Vagina (tissue), 2 donors: ENCODE data around the gene CD36. TPM values are rescaled to one million over a fixed set of nuclear protein-coding genes. Genes with fewer than 3 reads are reported as not detected.

ENCODE experiments used
- DNase-seq, 2 donors: peaks; one replicate each; pipeline ENCODE4 v3.0.0-alpha.2; 2017; ENCODE audit errors: extremely low spot score in 2 of 2
- H3K27ac ChIP-seq: fragments of 200-600 bp; sonication (generic); one replicate; pipeline ENCODE4 v1.5.1; 2019
- H3K27me3 ChIP-seq: fragments of 200-600 bp; sonication (generic); one replicate; pipeline ENCODE4 v1.5.1; 2019
- H3K36me3 ChIP-seq, 2 donors: fragments of 200-600 bp; sonication (generic); one replicate each; pipeline ENCODE4 v1.5.1; 2017 to 2019
- H3K4me1 ChIP-seq: fragments of 200-600 bp; sonication (generic); one replicate; pipeline ENCODE4 v1.5.1; 2019
- H3K4me3 ChIP-seq, 2 donors: fragments of 200-600 bp; sonication (generic); 1 replicate in 1 of 2; 2 replicates in 1 of 2; pipeline ENCODE4 v1.5.1; 2016 to 2019
- H3K9me3 ChIP-seq: fragments of 200-600 bp; sonication (generic); one replicate; pipeline ENCODE4 v1.5.1; 2019
- CTCF ChIP-seq, 3 experiments: fragments of 450-650 bp in 2 of 3; fragments of 200-600 bp in 1 of 3; sonication (generic) in 1 of 3; IDR thresholded peaks; one replicate each; pipeline ENCODE4 v1.5.1; 2017 to 2019; ENCODE audit warnings: antibody characterized with exemption in 3 of 3, mild to moderate bottlenecking in 2 of 3, moderate library complexity in 2 of 3
- POLR2A ChIP-seq, 2 donors: fragments of 450-650 bp; IDR thresholded peaks; one replicate each; pipeline ENCODE4 v1.6.1; 2017; ENCODE audit warnings: antibody characterized with exemption in 2 of 2, mild to moderate bottlenecking in 2 of 2, moderate library complexity in 2 of 2
- POLR2AphosphoS5 ChIP-seq, 2 donors: sonication (generic); formaldehyde crosslinking; IDR thresholded peaks; one replicate each; pipeline ENCODE4 v1.9.0; 2017; ENCODE audit warnings: antibody characterized with exemption in 2 of 2, mild to moderate bottlenecking in 2 of 2, low read depth in 1 of 2; ENCODE audit not compliant: insufficient read depth in 1 of 2
- intact Hi-C: fragments of 100-400 bp; cut with DNase I; formaldehyde crosslinking; loops from one replicate; pipeline ENCODE4 v1.15.1; 2023
- total RNA-seq: library from RNA; depleted of rRNA; stranded (reverse); fragments of >200 nt; gene quantifications from one replicate; pipeline ENCODE4 v1.2.3, GENCODE V29; 2016

The CD36 gene
- total RNA-seq, 1 donor from 2014 or later: 102 TPM

- H3K27ac ChIP-seq: no peak overlapping the region
- DNase-seq: no peak
- H3K4me1 ChIP-seq: no peaks in the 10 kb centered on the region
- intact Hi-C loops: loop anchor here (5.0 kb wide), 1 partner anchor 764 kb away; no protein-coding TSS in a partner anchor
- no peaks in the 10 kb centered on the region for H3K9me3 ChIP-seq
- H3K27me3 ChIP-seq: no peaks in the 10 kb centered on the region
- no peaks in the 10 kb centered on the region for H3K36me3 ChIP-seq
- no peak overlapping the region for H3K4me3 ChIP-seq
- TF ChIP-seq CTCF (IDR thresholded peaks at IDR 0.05) (no peak), POLR2A (IDR thresholded peaks at IDR 0.05) (no peak), POLR2AphosphoS5 (IDR thresholded peaks at IDR 0.05; ENCODE audit: insufficient read depth in 1 of 2, low read depth in 1 of 2) (no peak)
Observed at GRCh38 chr7:80703272-80703671, 64.8 kb downstream of the CD36 start.

- Histone ChIP-seq H3K4me3 (no peak overlapping the region), H3K9me3 (no peaks in the 10 kb centered on the region), H3K27ac (no peak overlapping the region), H3K27me3 (no peaks in the 10 kb centered on the region), H3K4me1 (no peaks in the 10 kb centered on the region), H3K36me3 (no peaks in the 10 kb centered on the region)
- intact Hi-C loops: no loop called here
- no peak for DNase-seq
- no peak for TF ChIP-seq POLR2AphosphoS5 (IDR thresholded peaks at IDR 0.05; ENCODE audit: insufficient read depth in 1 of 2, low read depth in 1 of 2)
- no peak for TF ChIP-seq POLR2A (IDR thresholded peaks at IDR 0.05)
- TF ChIP-seq CTCF (IDR thresholded peaks at IDR 0.05): no peak
Observed at GRCh38 chr7:80705130-80705781, 66.8 kb downstream of the CD36 start.

GRCh38 chr7:80707318-80707717 is 68.9 kb downstream of the CD36 start:
- intact Hi-C loops: no loop called here
- H3K27me3 ChIP-seq: no peaks in the 10 kb centered on the region
- TF ChIP-seq POLR2AphosphoS5 (IDR thresholded peaks at IDR 0.05; ENCODE audit: insufficient read depth in 1 of 2, low read depth in 1 of 2) (no peak), POLR2A (IDR thresholded peaks at IDR 0.05) (no peak), CTCF (IDR thresholded peaks at IDR 0.05) (no peak)
- H3K4me3 ChIP-seq: no peak overlapping the region
- no peaks in the 10 kb centered on the region for H3K9me3 ChIP-seq
- H3K27ac ChIP-seq: no peak overlapping the region
- DNase-seq: no peak
- H3K4me1 ChIP-seq: no peaks in the 10 kb centered on the region
- H3K36me3 ChIP-seq: no peaks in the 10 kb centered on the region

- Histone ChIP-seq H3K36me3 (no peaks in the 10 kb centered on the region), H3K4me3 (no peak overlapping the region), H3K27ac (no peak overlapping the region), H3K4me1 (no peaks in the 10 kb centered on the region), H3K9me3 (no peaks in the 10 kb centered on the region), H3K27me3 (no peaks in the 10 kb centered on the region)
- intact Hi-C loops: no loop called here
- TF ChIP-seq POLR2AphosphoS5 (IDR thresholded peaks at IDR 0.05; ENCODE audit: insufficient read depth in 1 of 2, low read depth in 1 of 2) (no peak), POLR2A (IDR thresholded peaks at IDR 0.05) (no peak)
- DNase-seq: no peak
Observed at GRCh38 chr7:80708123-80708522, 69.7 kb downstream of the CD36 start.

- TF ChIP-seq POLR2AphosphoS5 (IDR thresholded peaks at IDR 0.05; ENCODE audit: insufficient read depth in 1 of 2, low read depth in 1 of 2) (no peak), POLR2A (IDR thresholded peaks at IDR 0.05) (no peak), CTCF (IDR thresholded peaks at IDR 0.05) (no peak)
Observed at GRCh38 chr7:80711531-80711930, 73.1 kb downstream of the CD36 start.

More at GRCh38 chr7:80711531-80711930, 73.1 kb downstream of the CD36 start:
- H3K27me3 ChIP-seq: no peaks in the 10 kb centered on the region
- no peaks in the 10 kb centered on the region for H3K9me3 ChIP-seq
- no peak for DNase-seq
- H3K27ac ChIP-seq: no peak overlapping the region
- intact Hi-C loops: no loop called here
- no peaks in the 10 kb centered on the region for H3K4me1 ChIP-seq
- no peaks in the 10 kb centered on the region for H3K36me3 ChIP-seq
- H3K4me3 ChIP-seq: no peak overlapping the region
